ENCODE measurements around the gene WEE2. TPM values are rescaled to one million over a fixed set of nuclear protein-coding genes. Genes with fewer than 3 reads are reported as not detected.

Gene WEE2
- total RNA-seq, 1 experiment from 2014 or later: not detected

DNA sequence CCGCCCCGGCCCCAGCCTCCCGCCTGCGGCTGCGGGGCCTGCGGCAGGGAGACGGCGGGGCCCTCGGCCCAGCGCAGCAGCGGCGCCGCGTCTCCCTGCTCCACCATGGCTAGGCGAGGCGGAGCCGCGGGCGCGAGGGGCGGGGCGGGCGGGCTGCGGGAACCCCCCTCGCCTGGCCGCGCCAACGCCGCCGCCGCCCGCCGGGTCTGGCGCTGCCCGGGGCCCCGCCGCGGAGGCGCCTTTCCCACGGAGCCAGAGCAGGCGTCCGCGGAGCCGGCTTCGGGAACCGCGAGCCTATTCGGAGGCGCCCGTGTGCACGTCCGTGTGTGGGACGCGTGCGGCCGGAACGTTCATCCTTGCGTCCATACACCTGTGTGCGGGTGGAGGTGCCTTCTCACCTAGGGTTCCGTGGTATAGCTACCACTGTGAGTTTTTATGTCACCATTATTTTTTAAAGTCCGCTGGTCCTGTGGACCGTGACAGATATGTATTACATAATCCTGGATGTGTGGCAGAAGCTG is 6.0 kb upstream of the WEE2 start, which contains the start of gene DENND11:
DENND11 (minus strand) TSS at position 120 of the 521 bp plus-strand sequence; CDS start at position 107, 13 bp downstream.
- TF ChIP-seq POLR2AphosphoS5 (IDR thresholded peaks at IDR 0.05; ENCODE audit: low read depth, low read length) (no peak), SIN3A (IDR thresholded peaks at IDR 0.05; ENCODE audit: borderline replicate concordance, insufficient read depth, low read depth, low read length) (no peak), TCF7L2 (IDR thresholded peaks at IDR 0.05; ENCODE audit: low read depth, low read length) (no peak)
- TF ChIP-seq, protein P1, sequence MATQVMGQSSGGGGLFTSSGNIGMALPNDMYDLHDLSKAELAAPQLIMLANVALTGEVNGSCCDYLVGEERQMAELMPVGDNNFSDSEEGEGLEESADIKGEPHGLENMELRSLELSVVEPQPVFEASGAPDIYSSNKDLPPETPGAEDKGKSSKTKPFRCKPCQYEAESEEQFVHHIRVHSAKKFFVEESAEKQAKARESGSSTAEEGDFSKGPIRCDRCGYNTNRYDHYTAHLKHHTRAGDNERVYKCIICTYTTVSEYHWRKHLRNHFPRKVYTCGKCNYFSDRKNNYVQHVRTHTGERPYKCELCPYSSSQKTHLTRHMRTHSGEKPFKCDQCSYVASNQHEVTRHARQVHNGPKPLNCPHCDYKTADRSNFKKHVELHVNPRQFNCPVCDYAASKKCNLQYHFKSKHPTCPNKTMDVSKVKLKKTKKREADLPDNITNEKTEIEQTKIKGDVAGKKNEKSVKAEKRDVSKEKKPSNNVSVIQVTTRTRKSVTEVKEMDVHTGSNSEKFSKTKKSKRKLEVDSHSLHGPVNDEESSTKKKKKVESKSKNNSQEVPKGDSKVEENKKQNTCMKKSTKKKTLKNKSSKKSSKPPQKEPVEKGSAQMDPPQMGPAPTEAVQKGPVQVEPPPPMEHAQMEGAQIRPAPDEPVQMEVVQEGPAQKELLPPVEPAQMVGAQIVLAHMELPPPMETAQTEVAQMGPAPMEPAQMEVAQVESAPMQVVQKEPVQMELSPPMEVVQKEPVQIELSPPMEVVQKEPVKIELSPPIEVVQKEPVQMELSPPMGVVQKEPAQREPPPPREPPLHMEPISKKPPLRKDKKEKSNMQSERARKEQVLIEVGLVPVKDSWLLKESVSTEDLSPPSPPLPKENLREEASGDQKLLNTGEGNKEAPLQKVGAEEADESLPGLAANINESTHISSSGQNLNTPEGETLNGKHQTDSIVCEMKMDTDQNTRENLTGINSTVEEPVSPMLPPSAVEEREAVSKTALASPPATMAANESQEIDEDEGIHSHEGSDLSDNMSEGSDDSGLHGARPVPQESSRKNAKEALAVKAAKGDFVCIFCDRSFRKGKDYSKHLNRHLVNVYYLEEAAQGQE (IDR thresholded peaks at IDR 0.05; ENCODE audit: insufficient read depth in 1 of 2, low read depth in 2 of 2, low read length in 1 of 2): no peak
- TF ChIP-seq, protein P2, sequence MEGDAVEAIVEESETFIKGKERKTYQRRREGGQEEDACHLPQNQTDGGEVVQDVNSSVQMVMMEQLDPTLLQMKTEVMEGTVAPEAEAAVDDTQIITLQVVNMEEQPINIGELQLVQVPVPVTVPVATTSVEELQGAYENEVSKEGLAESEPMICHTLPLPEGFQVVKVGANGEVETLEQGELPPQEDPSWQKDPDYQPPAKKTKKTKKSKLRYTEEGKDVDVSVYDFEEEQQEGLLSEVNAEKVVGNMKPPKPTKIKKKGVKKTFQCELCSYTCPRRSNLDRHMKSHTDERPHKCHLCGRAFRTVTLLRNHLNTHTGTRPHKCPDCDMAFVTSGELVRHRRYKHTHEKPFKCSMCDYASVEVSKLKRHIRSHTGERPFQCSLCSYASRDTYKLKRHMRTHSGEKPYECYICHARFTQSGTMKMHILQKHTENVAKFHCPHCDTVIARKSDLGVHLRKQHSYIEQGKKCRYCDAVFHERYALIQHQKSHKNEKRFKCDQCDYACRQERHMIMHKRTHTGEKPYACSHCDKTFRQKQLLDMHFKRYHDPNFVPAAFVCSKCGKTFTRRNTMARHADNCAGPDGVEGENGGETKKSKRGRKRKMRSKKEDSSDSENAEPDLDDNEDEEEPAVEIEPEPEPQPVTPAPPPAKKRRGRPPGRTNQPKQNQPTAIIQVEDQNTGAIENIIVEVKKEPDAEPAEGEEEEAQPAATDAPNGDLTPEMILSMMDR (IDR thresholded peaks at IDR 0.05): no peak
- BruUV-seq (replicated peaks): no TSS peak
- H3K4me1 ChIP-seq (ENCODE audit: control insufficient read depth, insufficient read depth, low read length): peaks cover 3% of the 10 kb centered on the region; the same call in 1 of the 2 replicates
- in situ Hi-C loops (cut with HindIII; ENCODE audit: low pct_unique_long_range_greater_than_20kb, low sequenced_read_pairs): no loop called here
- H3K4me3 ChIP-seq (ENCODE audit: low read depth in 2 of 2, low read length in 2 of 2): peak within 1 kb of the TSS; percentile 57 to 67
- DNase-seq (ENCODE audit: low read depth, low spot score) (no peak), ATAC-seq (peak; percentile 94)
- no peak within 1 kb of the TSS for H3K27ac ChIP-seq (ENCODE audit: low read length)
- intact Hi-C loops (cut with micrococcal nuclease; ENCODE audit: unreplicated experiment): no loop called here
- ChIA-PET CTCF (no interaction called here), POLR2A (no interaction called here)
- peaks cover 10% of the 10 kb centered on the region for H3K27me3 ChIP-seq (ENCODE audit: control insufficient read depth, insufficient read depth, low read length)
- no peaks in the 10 kb centered on the region for H3K9me3 ChIP-seq (ENCODE audit: control insufficient read depth, insufficient read depth, low read depth, low read length)
- no peaks in the 10 kb centered on the region for H3K36me3 ChIP-seq (ENCODE audit: control insufficient read depth, insufficient read depth, low read length)

DNA sequence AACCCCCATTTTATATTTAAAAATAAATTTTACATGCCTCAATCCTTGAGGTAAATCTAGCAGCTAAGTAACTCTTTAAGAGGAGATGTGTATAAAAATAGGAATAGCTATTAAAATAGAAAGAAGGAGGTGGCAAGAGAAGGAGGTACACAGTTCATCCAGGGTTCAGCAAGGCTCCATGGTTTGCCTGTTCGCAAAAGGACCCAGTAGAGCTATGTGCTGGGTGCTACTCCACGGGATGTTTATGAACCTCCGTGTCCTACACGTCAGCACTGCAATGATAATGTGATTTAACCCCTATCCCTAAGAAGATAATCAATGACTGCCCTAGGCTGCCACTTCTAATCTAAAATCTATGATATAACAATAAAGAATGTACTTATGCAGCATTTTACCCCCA is 5.3 kb upstream of the WEE2 start:
- intact Hi-C loops (cut with micrococcal nuclease; ENCODE audit: unreplicated experiment): no loop called here

More for the DNA sequence above, 5.3 kb upstream of the WEE2 start:
- Histone ChIP-seq H3K27me3 (ENCODE audit: control insufficient read depth, insufficient read depth, low read length) (peaks cover 10% of the 10 kb centered on the region), H3K9me3 (ENCODE audit: control insufficient read depth, insufficient read depth, low read depth, low read length) (no peaks in the 10 kb centered on the region), H3K4me3 (ENCODE audit: low read depth in 2 of 2, low read length in 2 of 2) (peak overlapping the region in 1 of 2 experiments; percentile 67; a peak in 1 of 4 replicates), H3K36me3 (ENCODE audit: control insufficient read depth, insufficient read depth, low read length) (no peaks in the 10 kb centered on the region), H3K4me1 (ENCODE audit: control insufficient read depth, insufficient read depth, low read length) (peaks cover 3% of the 10 kb centered on the region; the same call in 1 of the 2 replicates), H3K27ac (ENCODE audit: low read length) (no peak overlapping the region)
- no peak for ATAC-seq
- no peak for DNase-seq (ENCODE audit: low read depth, low spot score)
- CTCF ChIA-PET: no interaction called here
- POLR2A ChIA-PET: no interaction called here
- no TSS peak for BruUV-seq (replicated peaks)
- in situ Hi-C loops (cut with HindIII; ENCODE audit: low pct_unique_long_range_greater_than_20kb, low sequenced_read_pairs): no loop called here
- TF ChIP-seq SIN3A (IDR thresholded peaks at IDR 0.05; ENCODE audit: borderline replicate concordance, insufficient read depth, low read depth, low read length): no peak
- no peak for TF ChIP-seq POLR2AphosphoS5 (IDR thresholded peaks at IDR 0.05; ENCODE audit: low read depth, low read length)
- no peak for TF ChIP-seq TCF7L2 (IDR thresholded peaks at IDR 0.05; ENCODE audit: low read depth, low read length)
- TF ChIP-seq, protein P1 (IDR thresholded peaks at IDR 0.05; ENCODE audit: insufficient read depth in 1 of 2, low read depth in 2 of 2, low read length in 1 of 2): no peak
- TF ChIP-seq, protein P2 (IDR thresholded peaks at IDR 0.05): no peak
